Activated CD4-positive, alpha-beta T cell treated with anti-CD3 and anti-CD28 coated beads for 36 hours (primary cell): ENCODE data around the gene INPP5K. TPM values are rescaled to one million over a fixed set of nuclear protein-coding genes. Genes with fewer than 3 reads are reported as not detected.

ENCODE experiments used
- ATAC-seq: fragments of 200-7000 bp; cut with Tn5 transposase; one replicate; pipeline ENCODE4 v1.10.0; 2021; ENCODE audit warnings: mild to moderate bottlenecking, moderate library complexity
- CTCF ChIA-PET: fragments of 350-600 bp; sonication (Branson Sonifier 250); formaldehyde crosslinking; loops from one replicate; lab custom pipeline; 2021; ENCODE audit warnings: antibody characterized with exemption; lab: Charles Lee
- POLR2A ChIA-PET: fragments of 350-600 bp; sonication (Branson Sonifier 250); formaldehyde crosslinking; loops from one replicate; lab custom pipeline; 2021; ENCODE audit warnings: antibody characterized with exemption, inconsistent platforms; lab: Charles Lee
- DNase-seq: peaks from one replicate; pipeline ENCODE4 v3.0.0-alpha.2; 2020
- H3K27ac Mint-ChIP-seq: one replicate; pipeline ENCODE4 v1.8.0; 2021; ENCODE audit warnings: mixed read lengths
- H3K27me3 Mint-ChIP-seq: one replicate; pipeline ENCODE4 v1.8.0; 2021; ENCODE audit warnings: mixed read lengths
- H3K36me3 Mint-ChIP-seq: one replicate; pipeline ENCODE4 v1.8.0; 2021; ENCODE audit warnings: low read depth, mixed read lengths
- H3K4me1 Mint-ChIP-seq: one replicate; pipeline ENCODE4 v1.8.0; 2021; ENCODE audit warnings: mixed read lengths
- H3K4me3 Mint-ChIP-seq: one replicate; pipeline ENCODE4 v1.8.0; 2021; ENCODE audit warnings: mild to moderate bottlenecking, moderate library complexity, mixed read lengths
- H3K9me3 Mint-ChIP-seq: one replicate; pipeline ENCODE4 v1.8.0; 2021; ENCODE audit warnings: low read depth, mixed read lengths
- intact Hi-C, 2 experiments: fragments of 100-400 bp; cut with DNase I in 1 of 2; cut with micrococcal nuclease in 1 of 2; formaldehyde crosslinking; loops; one replicate each; pipeline versions ENCODE4 v1.14.2 to v1.15.1; 2022 to 2024; cut with DNase I, micrococcal nuclease
- total RNA-seq, 2 experiments: library from RNA; stranded (reverse); gene quantifications; one replicate each; pipeline ENCODE4 v1.2.3, GENCODE V29; 2021

The INPP5K gene
- total RNA-seq, 2 experiments from 2014 or later = 18.5 to 27.3 TPM

- ATAC-seq (no peak), DNase-seq (no peak)
- H3K27me3 Mint-ChIP-seq = no peaks in the 10 kb centered on the region
- ChIA-PET POLR2A (no interaction called here), CTCF (no interaction called here)
- no peak overlapping the region for H3K4me3 Mint-ChIP-seq
- intact Hi-C loops = no loop called here
- H3K4me1 Mint-ChIP-seq = peaks cover 16% of the 10 kb centered on the region
- peaks cover 18% of the 10 kb centered on the region for H3K36me3 Mint-ChIP-seq
- H3K27ac Mint-ChIP-seq = no peak overlapping the region
- no peaks in the 10 kb centered on the region for H3K9me3 Mint-ChIP-seq
Observed at GRCh38 chr17:1471911-1472821, 44.2 kb downstream of the INPP5K start.

GRCh38 chr17:1471490-1471889 lies 44.9 kb downstream of the INPP5K start:
- ChIA-PET POLR2A (no interaction called here), CTCF (no interaction called here)
- peaks cover 18% of the 10 kb centered on the region for H3K36me3 Mint-ChIP-seq
- intact Hi-C loops = no loop called here
- ATAC-seq = no peak
- H3K4me1 Mint-ChIP-seq = peaks cover 16% of the 10 kb centered on the region
- DNase-seq = no peak
- H3K9me3 Mint-ChIP-seq = no peaks in the 10 kb centered on the region
- no peak overlapping the region for H3K27ac Mint-ChIP-seq
- H3K4me3 Mint-ChIP-seq = no peak overlapping the region
- no peaks in the 10 kb centered on the region for H3K27me3 Mint-ChIP-seq

GRCh38 chr17:1470755-1471462 lies 45.5 kb downstream of the INPP5K start:
- ChIA-PET POLR2A (no interaction called here), CTCF (interaction anchor here (0.5 kb wide), 1 partner anchor 945 kb away, joined by 3 read pairs; no protein-coding TSS in a partner anchor)
- Mint-ChIP-seq H3K9me3 (no peaks in the 10 kb centered on the region), H3K4me3 (no peak overlapping the region), H3K36me3 (peaks cover 18% of the 10 kb centered on the region), H3K27me3 (no peaks in the 10 kb centered on the region), H3K27ac (no peak overlapping the region), H3K4me1 (peaks cover 16% of the 10 kb centered on the region)
- intact Hi-C loops = no loop called here
- ATAC-seq (no peak), DNase-seq (no peak)

GRCh38 chr17:1470071-1470754 lies 46.2 kb downstream of the INPP5K start:
- H3K9me3 Mint-ChIP-seq = no peaks in the 10 kb centered on the region
- no peaks in the 10 kb centered on the region for H3K27me3 Mint-ChIP-seq
- CTCF ChIA-PET = no interaction called here
- ATAC-seq = no peak
- intact Hi-C loops = no loop called here
- H3K27ac Mint-ChIP-seq = no peak overlapping the region
- no peak overlapping the region for H3K4me3 Mint-ChIP-seq
- POLR2A ChIA-PET = no interaction called here
- no peak for DNase-seq
- H3K4me1 Mint-ChIP-seq = peaks cover 16% of the 10 kb centered on the region
- peaks cover 18% of the 10 kb centered on the region for H3K36me3 Mint-ChIP-seq

GRCh38 chr17:1469231-1469852 lies 47.1 kb downstream of the INPP5K start:
- no peak overlapping the region for H3K27ac Mint-ChIP-seq
- no peak for DNase-seq
- POLR2A ChIA-PET = no interaction called here
- CTCF ChIA-PET = no interaction called here
- no peak for ATAC-seq
- H3K4me3 Mint-ChIP-seq = no peak overlapping the region
- intact Hi-C loops = no loop called here
- peaks cover 18% of the 10 kb centered on the region for H3K36me3 Mint-ChIP-seq
- peaks cover 4% of the 10 kb centered on the region for H3K27me3 Mint-ChIP-seq
- peaks cover 13% of the 10 kb centered on the region for H3K4me1 Mint-ChIP-seq
- H3K9me3 Mint-ChIP-seq = no peaks in the 10 kb centered on the region

- intact Hi-C loops = no loop called here
- POLR2A ChIA-PET = no interaction called here
- no peak overlapping the region for H3K27ac Mint-ChIP-seq
Observed at GRCh38 chr17:1467898-1468492, 48.4 kb downstream of the INPP5K start.

GRCh38 chr17:1467258-1467657 lies 49.2 kb downstream of the INPP5K start:
- H3K4me3 Mint-ChIP-seq = no peak overlapping the region
- no peaks in the 10 kb centered on the region for H3K9me3 Mint-ChIP-seq
- no peak for DNase-seq
- H3K27me3 Mint-ChIP-seq = peaks cover 4% of the 10 kb centered on the region
- H3K27ac Mint-ChIP-seq = no peak overlapping the region
- ChIA-PET CTCF (no interaction called here), POLR2A (no interaction called here)
- peaks cover 23% of the 10 kb centered on the region for H3K36me3 Mint-ChIP-seq
- intact Hi-C loops = no loop called here
- ATAC-seq = no peak
- H3K4me1 Mint-ChIP-seq = peaks cover 15% of the 10 kb centered on the region

More at GRCh38 chr17:1467898-1468492, 48.4 kb downstream of the INPP5K start:
- CTCF ChIA-PET = no interaction called here
- no peak for DNase-seq
- Mint-ChIP-seq H3K27me3 (peaks cover 4% of the 10 kb centered on the region), H3K4me1 (peaks cover 10% of the 10 kb centered on the region), H3K4me3 (no peak overlapping the region), H3K36me3 (peaks cover 22% of the 10 kb centered on the region), H3K9me3 (no peaks in the 10 kb centered on the region)
- ATAC-seq = no peak

GRCh38 chr17:1464186-1464585 lies 52.2 kb downstream of the INPP5K start:
- Mint-ChIP-seq H3K4me1 (peaks cover 36% of the 10 kb centered on the region), H3K36me3 (peaks cover 17% of the 10 kb centered on the region), H3K4me3 (no peak overlapping the region), H3K27ac (no peak overlapping the region), H3K9me3 (no peaks in the 10 kb centered on the region), H3K27me3 (peaks cover 14% of the 10 kb centered on the region)
- intact Hi-C loops = no loop called here
- ChIA-PET CTCF (interaction anchor here (0.7 to 1.2 kb wide), 3 partner anchors 12 to 123 kb away, joined by 3 to 4 read pairs (median 3); no protein-coding TSS in a partner anchor), POLR2A (no interaction called here)
- DNase-seq = no peak
- ATAC-seq = no peak

- Mint-ChIP-seq H3K27me3 (peaks cover 16% of the 10 kb centered on the region), H3K4me1 (peaks cover 38% of the 10 kb centered on the region), H3K9me3 (no peaks in the 10 kb centered on the region), H3K27ac (no peak overlapping the region), H3K36me3 (peaks cover 5% of the 10 kb centered on the region), H3K4me3 (peak overlapping the region; percentile 37)
- no peak for ATAC-seq
- ChIA-PET POLR2A (interaction anchor here (0.6 to 1.6 kb wide), 2 partner anchors 57 to 65 kb away, joined by 5 to 7 read pairs; no protein-coding TSS in a partner anchor), CTCF (interaction anchor here (0.7 to 2.4 kb wide), 3 partner anchors 19 to 168 kb away, joined by 4 to 8 read pairs (median 4); no protein-coding TSS in a partner anchor)
- peak; percentile 32 for DNase-seq
- intact Hi-C loops = loop anchor here (1.0 to 2.0 kb wide), 5 partner anchors 23 to 255 kb away; partner anchors contain the start of genes INPP5K (in 1 of the 2) and SLC43A2 (in 1 of the 2)
Observed at GRCh38 chr17:1462164-1463112, 54.0 kb downstream of the INPP5K start.
